Prostate gland (tissue), 2 donors: ENCODE measurements around the gene UCMA. TPM values are rescaled to one million over a fixed set of nuclear protein-coding genes. Genes with fewer than 3 reads are reported as not detected.

Experiments
- DNase-seq: peaks from one replicate; pipeline ENCODE4 v3.0.0-alpha.2; 2019; ENCODE audit warnings: low spot score
- H3K27ac ChIP-seq, 2 donors: fragments of 200-600 bp; sonication (generic); 2 replicates each; pipeline ENCODE4 v1.5.1; 2017 to 2019
- H3K27me3 ChIP-seq: fragments of 200-600 bp; sonication (generic); replicated peaks from 2 replicates; pipeline ENCODE4 v1.5.1; 2019; ENCODE audit not compliant: insufficient read depth
- H3K36me3 ChIP-seq, 2 donors: fragments of 200-600 bp; sonication (generic); 1 replicate in 1 of 2; 2 replicates in 1 of 2; pipeline versions ENCODE4 v1.5.1 to v1.8.1; 2017 to 2019
- H3K4me1 ChIP-seq: fragments of 200-600 bp; sonication (generic); replicated peaks from 2 replicates; pipeline ENCODE4 v1.5.1; 2019
- H3K4me3 ChIP-seq, 2 donors: fragments of 200-600 bp; sonication (generic); 2 replicates each; pipeline ENCODE4 v1.5.1; 2017 to 2019
- H3K9me3 ChIP-seq: fragments of 200-600 bp; sonication (generic); 2 replicates; pipeline ENCODE4 v1.5.1; 2017
- CTCF ChIP-seq, 4 experiments: fragments of 200-600 bp in 2 of 4; fragments of 450-650 bp in 2 of 4; sonication (generic) in 2 of 4; IDR thresholded peaks; 1 replicate in 3 of 4; 2 replicates in 1 of 4; pipeline ENCODE4 v1.5.1; 2016 to 2019; ENCODE audit warnings: antibody characterized with exemption in 4 of 4, mild to moderate bottlenecking in 2 of 4, moderate library complexity in 2 of 4
- POLR2A ChIP-seq: fragments of 450-650 bp; IDR thresholded peaks from one replicate; pipeline ENCODE4 v1.6.1; 2016; ENCODE audit warnings: antibody characterized with exemption, mild to moderate bottlenecking
- POLR2AphosphoS5 ChIP-seq: sonication (generic); formaldehyde crosslinking; IDR thresholded peaks from one replicate; pipeline ENCODE4 v1.6.1; 2017; ENCODE audit warnings: antibody characterized with exemption
- whole genome bisulfite sequencing: methylation state at CpG from one replicate; pipeline ENCODE4 v1.1.5; 2018; 5-methylcytosine and 5-hydroxymethylcytosine counted together
- intact Hi-C: fragments of 100-400 bp; cut with DNase I; formaldehyde crosslinking; loops from one replicate; pipeline ENCODE4 v1.14.2; 2022
- total RNA-seq, 2 donors: library from RNA; depleted of rRNA; stranded (reverse); fragments of >200 nt; gene quantifications; one replicate each; pipeline ENCODE4 v1.1.0, GENCODE V29; 2016

Gene UCMA
- total RNA-seq, 2 donors from 2014 or later: not detected

GRCh38 chr10:13270877-13271551 lies 36.8 kb upstream of the UCMA start:
- DNase-seq: no peak
- Histone ChIP-seq H3K36me3 (no peaks in the 10 kb centered on the region), H3K4me3 (no peak overlapping the region), H3K27ac (no peak overlapping the region), H3K4me1 (peaks cover 3% of the 10 kb centered on the region), H3K9me3 (no peaks in the 10 kb centered on the region), H3K27me3 (no peaks in the 10 kb centered on the region)
- intact Hi-C loops: no loop called here
- WGBS: 89% methylated on average over 9 of the region's 9 CpGs
- no peak for TF ChIP-seq CTCF (IDR thresholded peaks at IDR 0.05)
- TF ChIP-seq POLR2AphosphoS5: no peak
- no peak for TF ChIP-seq POLR2A

- DNase-seq: no peak
- WGBS: 26% methylated on average over 3 of the region's 3 CpGs
- intact Hi-C loops: no loop called here
- TF ChIP-seq POLR2A (no peak), POLR2AphosphoS5 (no peak), CTCF (IDR thresholded peaks at IDR 0.05) (no peak)
- Histone ChIP-seq H3K4me3 (no peak overlapping the region), H3K36me3 (no peaks in the 10 kb centered on the region), H3K4me1 (peaks cover 3% of the 10 kb centered on the region), H3K27me3 (no peaks in the 10 kb centered on the region), H3K27ac (no peak overlapping the region), H3K9me3 (no peaks in the 10 kb centered on the region)
These were observed 34.7 kb upstream of the UCMA start for GRCh38 chr10:13268841-13269240.

GRCh38 chr10:13268310-13268709 lies 34.1 kb upstream of the UCMA start:
- Histone ChIP-seq H3K27ac (no peak overlapping the region), H3K27me3 (no peaks in the 10 kb centered on the region), H3K9me3 (no peaks in the 10 kb centered on the region), H3K36me3 (no peaks in the 10 kb centered on the region), H3K4me1 (peaks cover 3% of the 10 kb centered on the region), H3K4me3 (no peak overlapping the region)
- TF ChIP-seq CTCF (IDR thresholded peaks at IDR 0.05): no peak
- TF ChIP-seq POLR2A: no peak
- TF ChIP-seq POLR2AphosphoS5: no peak
- DNase-seq: no peak
- 74% methylated on average over 4 of the region's 4 CpGs for WGBS
- intact Hi-C loops: no loop called here

GRCh38 chr10:13263591-13263990 lies 29.4 kb upstream of the UCMA start:
- H3K9me3 ChIP-seq: no peaks in the 10 kb centered on the region
- H3K4me1 ChIP-seq: no peaks in the 10 kb centered on the region
- intact Hi-C loops: no loop called here
- no peak for TF ChIP-seq CTCF (IDR thresholded peaks at IDR 0.05)
- no peak for TF ChIP-seq POLR2A
- TF ChIP-seq POLR2AphosphoS5: no peak
- H3K4me3 ChIP-seq: no peak overlapping the region
- DNase-seq: no peak
- H3K27ac ChIP-seq: no peak overlapping the region
- H3K36me3 ChIP-seq: no peaks in the 10 kb centered on the region
- WGBS: 77% methylated on average over 7 of the region's 7 CpGs
- H3K27me3 ChIP-seq: no peaks in the 10 kb centered on the region

GRCh38 chr10:13262433-13262832 lies 28.3 kb upstream of the UCMA start:
- 91% methylated on average over 1 of the region's 1 CpG for WGBS

More at GRCh38 chr10:13262433-13262832, 28.3 kb upstream of the UCMA start:
- H3K27ac ChIP-seq: no peak overlapping the region
- no peaks in the 10 kb centered on the region for H3K4me1 ChIP-seq
- DNase-seq: no peak
- H3K4me3 ChIP-seq: no peak overlapping the region
- H3K27me3 ChIP-seq: no peaks in the 10 kb centered on the region
- no peak for TF ChIP-seq POLR2A
- no peak for TF ChIP-seq POLR2AphosphoS5
- TF ChIP-seq CTCF (IDR thresholded peaks at IDR 0.05): no peak
- intact Hi-C loops: no loop called here
- no peaks in the 10 kb centered on the region for H3K36me3 ChIP-seq
- no peaks in the 10 kb centered on the region for H3K9me3 ChIP-seq
